ENCODE results near the gene TUBB1.

The TUBB1 gene

GRCh38 chr20:59075934-59076508, 56.8 kb downstream of the TUBB1 start:
- DNase-seq, result no peak

Data from hypothalamus (tissue), 51 donors.